NB4 (cell line): Measurements from ENCODE around the gene HLA-DQB2.

Experiments
- DNase-seq: peaks from one replicate; pipeline ENCODE4 v3.0.0; 2010; ENCODE audit warnings: low read depth
- H3K4me3 ChIP-seq: one replicate; pipeline ENCODE4 v1.5.1; 2011; ENCODE audit warnings: mild to moderate bottlenecking, low read depth, low read length, moderate library complexity
- MAX ChIP-seq: IDR thresholded peaks from 2 replicates; pipeline ENCODE4 v1.6.1; 2011; ENCODE audit warnings: low read depth, low read length
- MYC ChIP-seq: IDR thresholded peaks from 2 replicates; pipeline ENCODE4 v1.6.1; 2011; ENCODE audit warnings: low read depth, low read length
- POLR2A ChIP-seq: IDR thresholded peaks from 2 replicates; pipeline ENCODE4 v1.6.1; 2011; ENCODE audit warnings: mild to moderate bottlenecking; ENCODE audit not compliant: insufficient read length; ENCODE audit errors: extremely low read depth
- TF ChIP-seq, protein P1 (sequence below): IDR thresholded peaks from one replicate; pipeline ENCODE4 v1.5.1; 2012; ENCODE audit warnings: low read depth, low read length

The HLA-DQB2 gene

DNA sequence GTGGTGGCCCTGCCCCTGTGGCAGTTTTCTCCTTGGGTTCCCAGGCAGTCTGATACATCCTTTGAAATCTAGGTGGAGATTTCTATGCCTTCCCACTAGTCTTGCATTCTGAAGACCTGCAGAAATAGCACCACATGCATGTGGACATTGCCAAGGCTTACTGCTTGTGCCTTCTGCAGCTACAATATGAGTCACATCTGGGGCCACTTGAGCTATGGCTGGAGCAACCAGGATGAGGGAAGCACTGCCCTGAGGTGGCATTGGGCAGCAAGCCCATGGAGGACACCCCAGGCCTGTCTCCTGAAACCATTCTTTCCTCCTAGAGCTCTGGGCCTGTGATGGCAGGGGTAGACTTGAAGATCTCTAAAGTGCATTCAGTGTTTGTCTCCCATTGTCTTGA, 15.7 kb upstream of the HLA-DQB2 start:
- no peak for DNase-seq

DNA sequence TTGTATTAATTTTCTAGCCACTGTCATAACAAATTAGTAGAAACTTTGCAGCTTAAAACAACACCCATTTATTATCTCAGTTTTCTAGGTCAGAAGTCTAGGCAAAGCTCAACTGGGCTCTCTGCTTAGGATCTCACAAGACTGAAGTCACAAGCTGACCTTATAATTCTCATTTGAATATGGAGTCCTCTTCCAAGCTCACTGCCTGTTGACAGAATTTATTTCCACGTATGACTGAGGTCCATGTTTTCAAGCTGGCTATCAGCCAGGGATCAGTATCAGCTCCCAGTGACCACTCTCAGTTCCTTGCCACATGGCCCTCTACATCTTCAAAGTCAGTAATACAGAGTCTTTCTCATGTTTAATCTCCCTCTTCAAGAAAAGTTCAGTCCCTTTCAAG, 11.7 kb upstream of the HLA-DQB2 start:
- no peak for DNase-seq
- TF ChIP-seq MAX (no peak), POLR2A (no peak)
- TF ChIP-seq, protein P1, sequence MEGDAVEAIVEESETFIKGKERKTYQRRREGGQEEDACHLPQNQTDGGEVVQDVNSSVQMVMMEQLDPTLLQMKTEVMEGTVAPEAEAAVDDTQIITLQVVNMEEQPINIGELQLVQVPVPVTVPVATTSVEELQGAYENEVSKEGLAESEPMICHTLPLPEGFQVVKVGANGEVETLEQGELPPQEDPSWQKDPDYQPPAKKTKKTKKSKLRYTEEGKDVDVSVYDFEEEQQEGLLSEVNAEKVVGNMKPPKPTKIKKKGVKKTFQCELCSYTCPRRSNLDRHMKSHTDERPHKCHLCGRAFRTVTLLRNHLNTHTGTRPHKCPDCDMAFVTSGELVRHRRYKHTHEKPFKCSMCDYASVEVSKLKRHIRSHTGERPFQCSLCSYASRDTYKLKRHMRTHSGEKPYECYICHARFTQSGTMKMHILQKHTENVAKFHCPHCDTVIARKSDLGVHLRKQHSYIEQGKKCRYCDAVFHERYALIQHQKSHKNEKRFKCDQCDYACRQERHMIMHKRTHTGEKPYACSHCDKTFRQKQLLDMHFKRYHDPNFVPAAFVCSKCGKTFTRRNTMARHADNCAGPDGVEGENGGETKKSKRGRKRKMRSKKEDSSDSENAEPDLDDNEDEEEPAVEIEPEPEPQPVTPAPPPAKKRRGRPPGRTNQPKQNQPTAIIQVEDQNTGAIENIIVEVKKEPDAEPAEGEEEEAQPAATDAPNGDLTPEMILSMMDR, result no peak
- H3K4me3 ChIP-seq, result no peak overlapping the region

More for the DNA sequence above, 15.7 kb upstream of the HLA-DQB2 start:
- H3K4me3 ChIP-seq, result no peak overlapping the region
- TF ChIP-seq, protein P1, result no peak
- TF ChIP-seq MYC (no peak), POLR2A (no peak), MAX (no peak)

- TF ChIP-seq, protein P1, result no peak
- TF ChIP-seq POLR2A (no peak), MYC (no peak), MAX (no peak)
- no peak overlapping the region for H3K4me3 ChIP-seq
- DNase-seq, result no peak
Measured at GRCh38 chr6:32774426-32774825, 11.1 kb upstream of the HLA-DQB2 start.

GRCh38 chr6:32772656-32773055, 9.3 kb upstream of the HLA-DQB2 start:
- H3K4me3 ChIP-seq, result no peak overlapping the region
- no peak for TF ChIP-seq POLR2A
- TF ChIP-seq MYC, result no peak
- TF ChIP-seq, protein P1, result no peak
- no peak for TF ChIP-seq MAX
- no peak for DNase-seq

- no peak for DNase-seq
- TF ChIP-seq POLR2A (no peak), MYC (no peak), MAX (no peak)
- TF ChIP-seq, protein P1, result no peak
- H3K4me3 ChIP-seq, result no peak overlapping the region
Measured at GRCh38 chr6:32764048-32764447, 716 bp upstream of the HLA-DQB2 start.

DNA sequence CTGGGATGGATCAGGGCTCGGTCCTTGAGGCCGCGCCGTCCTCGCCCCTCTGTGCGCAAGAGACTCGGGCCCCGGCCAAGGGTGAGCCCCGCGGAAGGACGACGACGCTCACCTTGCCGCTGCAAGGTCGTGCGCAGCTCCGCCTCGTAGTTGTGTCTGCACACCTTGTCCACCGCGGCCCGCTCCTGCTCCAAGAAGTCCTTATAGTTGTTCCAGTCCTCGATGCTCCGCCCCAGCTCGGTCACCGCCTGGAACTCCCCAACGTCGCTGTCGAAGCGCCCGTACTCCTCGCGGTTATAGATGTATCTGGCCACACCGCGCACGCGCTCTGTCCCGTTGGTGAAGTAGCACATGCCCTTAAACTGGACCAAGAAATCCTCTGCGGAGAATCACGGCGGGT, 1.8 kb downstream of the HLA-DQB2 start:
- no peak for DNase-seq
- no peak for TF ChIP-seq MAX
- no peak for TF ChIP-seq POLR2A
- TF ChIP-seq, protein P1, result no peak
- TF ChIP-seq MYC, result no peak
- no peak overlapping the region for H3K4me3 ChIP-seq
